ENCODE data around the gene PRAC2.

- TF ChIP-seq POLR2A (IDR thresholded peaks at IDR 0.05; ENCODE audit: low read depth, low read length) (no peak), POLR2AphosphoS5 (IDR thresholded peaks at IDR 0.05; ENCODE audit: low read depth, low read length) (no peak)
Measured at GRCh38 chr17:48692049-48692448, 30.9 kb upstream of the PRAC2 start.

All from GM12891 (cell line).